Thyroid gland (tissue), 4 donors: ENCODE measurements around the gene GKN2. TPM values are rescaled to one million over a fixed set of nuclear protein-coding genes. Genes with fewer than 3 reads are reported as not detected.
"Not testable (repeated sequence)": the region's sequence is repeated elsewhere in the genome, so short reads cannot be mapped to it uniquely, and the experiment has no call there.

Experiments
- DNase-seq, 2 donors: peaks; one replicate each; pipeline ENCODE4 v3.0.0-alpha.2; 2019
- H3K27ac ChIP-seq, 3 donors: fragments of 200-600 bp; sonication (generic); 1 replicate in 2 of 3; 2 replicates in 1 of 3; pipeline ENCODE4 v1.5.1; 2016 to 2019; ENCODE audit warnings: mild to moderate bottlenecking in 1 of 3, moderate library complexity in 1 of 3
- H3K27me3 ChIP-seq: fragments of 200-600 bp; sonication (generic); one replicate; pipeline ENCODE4 v1.5.1; 2019
- H3K36me3 ChIP-seq, 2 donors: fragments of 200-600 bp; sonication (generic); one replicate each; pipeline ENCODE4 v1.5.1; 2016 to 2019
- H3K4me1 ChIP-seq, 2 donors: fragments of 200-600 bp; sonication (generic); one replicate each; pipeline ENCODE4 v1.5.1; 2017 to 2019
- H3K4me3 ChIP-seq, 3 donors: fragments of 200-600 bp; sonication (generic); replicated peaks in 1 of 3; 1 replicate in 2 of 3; 2 replicates in 1 of 3; pipeline ENCODE4 v1.5.1; 2016; ENCODE audit warnings: mild to moderate bottlenecking in 1 of 3
- H3K9me3 ChIP-seq: fragments of 200-600 bp; sonication (generic); one replicate; pipeline ENCODE4 v1.5.1; 2017
- POLR2A ChIP-seq, 2 donors: fragments of 450-650 bp; IDR thresholded peaks; one replicate each; pipeline ENCODE4 v1.6.1; 2017; ENCODE audit warnings: antibody characterized with exemption in 2 of 2, mild to moderate bottlenecking in 2 of 2, moderate library complexity in 1 of 2
- WGBS, 2 donors: methylation state at CpG; one replicate each; pipeline ENCODE4 v1.1.5; 2017; 5-methylcytosine and 5-hydroxymethylcytosine counted together
- intact Hi-C: fragments of 100-400 bp; cut with DNase I; formaldehyde crosslinking; loops from one replicate; pipeline ENCODE4 v1.15.1; 2023
- total RNA-seq, 4 donors: library from RNA; depleted of rRNA; stranded (reverse); fragments of >200 nt; gene quantifications; one replicate each; pipeline ENCODE4 v1.2.3, GENCODE V29; 2016
- TF ChIP-seq, protein P1 (sequence below), 6 experiments: fragments of 200-600 bp in 3 of 6; fragments of 450-650 bp in 3 of 6; sonication (generic) in 3 of 6; IDR thresholded peaks; one replicate each; pipeline ENCODE4 v1.5.1; 2016 to 2019; ENCODE audit warnings: antibody characterized with exemption in 6 of 6, mild to moderate bottlenecking in 2 of 6, inconsistent platforms in 1 of 6, moderate library complexity in 1 of 6

Gene GKN2
- total RNA-seq, 4 donors from 2014 or later: not detected

- Histone ChIP-seq H3K4me3 (no peak overlapping the region), H3K27ac (no peak overlapping the region), H3K36me3 (no peaks in the 10 kb centered on the region), H3K9me3 (no peaks in the 10 kb centered on the region), H3K27me3 (no peaks in the 10 kb centered on the region), H3K4me1 (no peaks in the 10 kb centered on the region)
- intact Hi-C loops: no loop called here
- DNase-seq: no peak
- TF ChIP-seq, protein P1, sequence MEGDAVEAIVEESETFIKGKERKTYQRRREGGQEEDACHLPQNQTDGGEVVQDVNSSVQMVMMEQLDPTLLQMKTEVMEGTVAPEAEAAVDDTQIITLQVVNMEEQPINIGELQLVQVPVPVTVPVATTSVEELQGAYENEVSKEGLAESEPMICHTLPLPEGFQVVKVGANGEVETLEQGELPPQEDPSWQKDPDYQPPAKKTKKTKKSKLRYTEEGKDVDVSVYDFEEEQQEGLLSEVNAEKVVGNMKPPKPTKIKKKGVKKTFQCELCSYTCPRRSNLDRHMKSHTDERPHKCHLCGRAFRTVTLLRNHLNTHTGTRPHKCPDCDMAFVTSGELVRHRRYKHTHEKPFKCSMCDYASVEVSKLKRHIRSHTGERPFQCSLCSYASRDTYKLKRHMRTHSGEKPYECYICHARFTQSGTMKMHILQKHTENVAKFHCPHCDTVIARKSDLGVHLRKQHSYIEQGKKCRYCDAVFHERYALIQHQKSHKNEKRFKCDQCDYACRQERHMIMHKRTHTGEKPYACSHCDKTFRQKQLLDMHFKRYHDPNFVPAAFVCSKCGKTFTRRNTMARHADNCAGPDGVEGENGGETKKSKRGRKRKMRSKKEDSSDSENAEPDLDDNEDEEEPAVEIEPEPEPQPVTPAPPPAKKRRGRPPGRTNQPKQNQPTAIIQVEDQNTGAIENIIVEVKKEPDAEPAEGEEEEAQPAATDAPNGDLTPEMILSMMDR (IDR thresholded peaks at IDR 0.05): no peak
- no peak for TF ChIP-seq POLR2A (IDR thresholded peaks at IDR 0.05)
- WGBS, 2 donors: 91 to 98% methylated on average over 1 of the region's 1 CpG
These were observed 51.1 kb downstream of the GKN2 start for GRCh38 chr2:68901561-68901960.

GRCh38 chr2:68901199-68901514 is 51.5 kb downstream of the GKN2 start:
- Histone ChIP-seq H3K36me3 (no peaks in the 10 kb centered on the region), H3K4me1 (no peaks in the 10 kb centered on the region), H3K4me3 (no peak overlapping the region), H3K9me3 (no peaks in the 10 kb centered on the region), H3K27me3 (no peaks in the 10 kb centered on the region), H3K27ac (no peak overlapping the region)
- DNase-seq: no peak
- intact Hi-C loops: no loop called here
- TF ChIP-seq, protein P1 (IDR thresholded peaks at IDR 0.05): no peak
- no peak for TF ChIP-seq POLR2A (IDR thresholded peaks at IDR 0.05)
- 80 to 87% methylated on average over 4 of the region's 4 CpGs for WGBS, 2 donors

DNA sequence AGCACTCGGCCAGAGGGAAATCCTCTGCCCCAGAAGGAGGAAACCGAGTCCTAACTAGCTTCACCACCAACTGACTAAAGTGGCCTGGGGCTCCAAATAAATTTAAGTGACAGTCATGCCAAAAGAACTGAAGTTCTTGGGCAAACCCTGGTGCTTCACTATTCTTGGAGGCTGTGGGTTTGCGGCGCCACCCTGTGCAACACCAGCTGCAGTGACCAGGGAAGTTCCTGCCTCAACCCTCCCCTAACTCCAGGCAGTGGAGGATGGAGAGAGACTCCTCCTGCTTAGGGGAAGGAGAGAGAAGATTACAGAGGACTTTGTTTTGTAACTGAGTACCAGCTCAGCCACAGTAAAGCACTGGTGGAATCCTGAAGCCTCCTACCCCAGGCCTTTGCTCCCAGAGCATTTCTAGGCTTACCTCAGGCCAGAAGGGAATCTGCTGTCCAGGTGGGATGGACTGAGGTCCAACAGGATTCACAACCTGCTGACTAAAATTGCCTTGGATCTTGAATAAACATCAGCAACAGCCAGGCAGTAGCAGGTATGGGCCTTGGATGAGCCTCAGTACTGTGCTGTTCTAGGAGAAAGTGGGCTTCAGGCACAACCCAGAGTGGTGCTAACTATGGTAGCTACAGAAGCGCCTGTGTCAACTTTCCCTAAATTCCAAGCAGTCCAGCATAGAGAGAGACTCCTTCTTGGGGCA is 52.0 kb downstream of the GKN2 start:
- intact Hi-C loops: no loop called here
- 87 to 97% methylated on average over 5 of the region's 5 CpGs for WGBS, 2 donors

DNA sequence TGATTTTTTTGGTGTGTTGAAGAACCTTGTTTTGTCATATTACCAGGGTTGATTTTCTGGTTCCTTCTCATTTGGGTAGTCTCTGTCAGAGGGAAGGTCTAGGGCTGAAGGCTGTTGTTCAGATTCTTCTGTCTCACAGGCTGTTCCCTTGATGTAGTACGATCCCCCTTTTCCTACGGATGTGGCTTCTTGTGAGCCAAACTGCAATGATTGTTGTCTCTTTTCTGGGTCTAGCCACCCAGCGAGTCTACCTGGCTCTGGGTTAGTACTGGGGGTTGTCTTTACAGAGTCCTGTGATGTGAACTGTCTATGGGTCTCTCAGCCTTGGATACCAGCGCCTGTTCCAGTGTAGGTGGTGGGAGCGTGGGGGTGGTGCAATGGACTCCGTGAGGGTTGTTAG is 56.7 kb downstream of the GKN2 start:
- WGBS, 2 donors: 93 to 96% methylated on average over 6 of the region's 6 CpGs
- H3K4me3 ChIP-seq, DNase-seq, H3K27me3 ChIP-seq, H3K36me3 ChIP-seq, H3K9me3 ChIP-seq, H3K4me1 ChIP-seq, intact Hi-C loops, H3K27ac ChIP-seq: not testable (repeated sequence)

More for the DNA sequence above, 52.0 kb downstream of the GKN2 start:
- no peaks in the 10 kb centered on the region for H3K36me3 ChIP-seq
- no peak overlapping the region for H3K27ac ChIP-seq
- no peak for DNase-seq
- H3K4me3 ChIP-seq: no peak overlapping the region
- no peaks in the 10 kb centered on the region for H3K9me3 ChIP-seq
- no peaks in the 10 kb centered on the region for H3K4me1 ChIP-seq
- no peaks in the 10 kb centered on the region for H3K27me3 ChIP-seq
- TF ChIP-seq, protein P1 (IDR thresholded peaks at IDR 0.05): no peak

Other genes starting within 250 kb of the GKN2 start
- 10 to 100 TPM in 1 of 4 donors, 1 to 10 TPM in 3; 4.0 to 11.7 (median 6.9) TPM for gene ARHGAP25, start 218.1 kb downstream of the GKN2 start, total RNA-seq
- not detected for gene BMP10, start 81.5 kb downstream of the GKN2 start, total RNA-seq
- gene GKN1, start 21.7 kb upstream of the GKN2 start, total RNA-seq: not detected
- gene ANTXR1, start 60.3 kb upstream of the GKN2 start, total RNA-seq: 100 to 1,000 TPM in 1 of 4 donors, 10 to 100 TPM in 3; 56.4 to 103 (median 79.3) TPM